D341Med (cell line): ENCODE results near the gene NIN.

Experiments used
- DNase-seq: peaks from one replicate; pipeline ENCODE4 v3.0.0; 2012; ENCODE audit warnings: low spot score

Gene NIN

GRCh38 chr14:50830932-50831725 lies at the start of gene NIN:
Gene NIN (minus strand): TSS chr14:50831162. CDS start chr14:50822056, 9,106 bp downstream.
- DNase-seq = peak; percentile 92

GRCh38 chr14:50875359-50876070 lies 44.6 kb upstream of the NIN start:
- no peak for DNase-seq

GRCh38 chr14:50874757-50875156 lies 43.8 kb upstream of the NIN start:
- DNase-seq = no peak

- DNase-seq = peak; percentile 33
Measured at GRCh38 chr14:50871914-50872732, 41.2 kb upstream of the NIN start, which contains the start of gene ABHD12B. Gene ABHD12B (plus strand): TSS chr14:50872053. CDS start chr14:50872175, 122 bp downstream.

GRCh38 chr14:50871228-50871627 lies 40.3 kb upstream of the NIN start:
- DNase-seq = no peak

GRCh38 chr14:50865391-50866076 lies 34.6 kb upstream of the NIN start:
- no peak for DNase-seq

- DNase-seq = no peak
Measured at GRCh38 chr14:50864946-50865345, 34.0 kb upstream of the NIN start.

GRCh38 chr14:50864237-50864636 lies 33.3 kb upstream of the NIN start:
- no peak for DNase-seq

- no peak for DNase-seq
Measured at GRCh38 chr14:50862036-50862570, 31.1 kb upstream of the NIN start.

GRCh38 chr14:50860478-50861086 lies 29.6 kb upstream of the NIN start:
- peak; percentile 79 for DNase-seq

- DNase-seq = no peak
Measured at GRCh38 chr14:50859296-50859624, 28.3 kb upstream of the NIN start.

- DNase-seq = no peak
Measured at GRCh38 chr14:50856660-50857059, 25.7 kb upstream of the NIN start.

- DNase-seq = no peak
Measured at GRCh38 chr14:50855558-50855957, 24.6 kb upstream of the NIN start.

GRCh38 chr14:50854521-50854920 lies 23.6 kb upstream of the NIN start:
- DNase-seq = no peak

- DNase-seq = no peak
Measured at GRCh38 chr14:50853891-50854290, 22.9 kb upstream of the NIN start.

GRCh38 chr14:50846226-50846880 lies 15.4 kb upstream of the NIN start:
- no peak for DNase-seq

- no peak for DNase-seq
Measured at GRCh38 chr14:50845166-50845565, 14.2 kb upstream of the NIN start.

GRCh38 chr14:50844391-50844790 lies 13.4 kb upstream of the NIN start:
- no peak for DNase-seq

GRCh38 chr14:50839691-50840090 lies 8.7 kb upstream of the NIN start:
- DNase-seq = no peak

- no peak for DNase-seq
Measured at GRCh38 chr14:50839048-50839447, 8.1 kb upstream of the NIN start.
